Stimulated activated CD8-positive, alpha-beta memory T cell treated with anti-CD3 and anti-CD28 coated beads, Interleukin-12 subunit alpha, Interleukin-12 subunit beta, amount 100 ng/mL, for 1 hour (primary cell): ENCODE results near the gene NEK7.
"Not testable (repeated sequence)": the region's sequence is repeated elsewhere in the genome, so short reads cannot be mapped to it uniquely, and the experiment has no call there.

Experiments
- DNase-seq: peaks from one replicate; pipeline ENCODE4 v3.0.0-alpha.2; 2020; ENCODE audit warnings: low read depth

Gene NEK7

GRCh38 chr1:198290089-198290683, 133.4 kb downstream of the NEK7 start:
- DNase-seq = no peak

DNA sequence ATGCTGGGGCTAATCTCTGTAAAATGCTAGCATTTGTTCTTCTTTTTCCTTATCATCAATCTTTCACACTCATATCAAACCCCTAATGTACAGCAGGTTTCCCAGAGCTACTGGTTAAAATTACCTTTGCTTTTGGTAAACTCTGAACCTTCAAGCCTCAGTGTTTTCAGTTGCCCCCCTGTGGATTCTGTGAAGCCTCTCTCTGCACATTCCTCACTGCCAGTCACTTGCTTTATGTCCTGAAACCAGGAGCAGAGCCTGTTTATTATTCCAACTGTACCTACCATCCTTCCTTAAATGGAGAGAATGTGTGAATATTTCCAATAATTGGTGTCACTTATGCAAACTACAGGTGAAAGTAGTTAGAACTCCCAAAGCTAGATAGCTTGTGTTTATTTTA, 134.2 kb downstream of the NEK7 start:
- no peak for DNase-seq

DNA sequence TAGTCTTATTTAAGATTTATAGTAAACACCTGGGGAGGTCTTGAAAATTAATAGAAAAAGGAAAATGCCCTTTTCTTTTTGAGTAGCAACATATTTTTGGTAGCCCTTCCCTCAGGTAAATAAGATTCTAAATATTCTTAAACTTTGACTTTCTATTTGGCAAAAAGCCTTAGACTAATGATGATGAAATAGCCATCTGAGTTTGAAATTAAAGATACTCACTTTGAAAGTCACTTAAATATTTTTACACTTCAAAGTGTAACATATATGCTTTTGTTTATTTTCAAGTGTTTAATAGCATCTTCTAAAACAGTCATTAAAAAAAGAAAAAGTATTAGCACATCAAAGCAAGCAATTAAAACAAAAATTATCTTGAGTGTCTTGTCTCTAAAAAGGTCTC, 135.1 kb downstream of the NEK7 start:
- no peak for DNase-seq

DNA sequence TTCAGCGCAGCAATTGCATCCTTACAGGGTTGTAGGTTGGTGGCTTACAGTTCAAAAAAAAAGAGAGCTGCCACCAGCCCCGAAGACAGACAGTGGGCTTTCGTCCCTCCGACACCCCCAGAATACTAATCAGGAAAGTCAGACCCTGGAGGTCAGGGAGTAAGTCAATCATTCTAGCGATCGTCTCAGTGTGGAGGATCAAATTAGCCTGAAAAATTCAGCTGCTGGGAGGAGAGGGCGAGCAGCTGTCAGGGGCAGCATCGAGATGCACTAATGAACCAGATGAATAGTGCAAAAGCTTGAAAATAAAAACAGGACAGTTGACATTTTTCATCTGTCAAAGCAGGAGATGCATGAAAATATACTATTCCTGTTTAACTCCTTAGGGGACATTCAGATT, 138.4 kb downstream of the NEK7 start:
- DNase-seq = no peak

- DNase-seq = no peak
Measured at GRCh38 chr1:198295971-198296370, 139.2 kb downstream of the NEK7 start.

- DNase-seq = no peak
Measured at GRCh38 chr1:198297281-198297680, 140.5 kb downstream of the NEK7 start.

GRCh38 chr1:198298640-198299039, 141.8 kb downstream of the NEK7 start:
- DNase-seq = no peak

DNA sequence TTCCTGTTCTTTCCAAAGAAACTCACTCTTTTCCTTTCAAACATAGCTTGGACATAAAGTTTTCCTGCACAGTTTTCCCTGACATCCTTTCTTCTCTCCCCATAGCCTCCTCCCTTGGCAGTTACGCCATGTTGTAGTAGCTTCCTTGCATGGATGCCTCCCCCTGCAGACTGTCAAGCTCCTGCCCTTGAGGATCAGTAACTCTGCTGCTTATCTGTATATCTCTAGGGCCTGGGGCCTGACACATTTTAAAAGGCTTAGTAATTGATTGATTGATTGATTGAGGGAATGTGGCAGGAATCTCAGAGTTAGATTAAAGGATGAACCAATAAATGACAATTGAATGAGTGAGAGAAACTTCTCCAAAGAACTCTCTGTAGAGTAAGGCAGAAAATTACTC, 143.7 kb downstream of the NEK7 start:
- DNase-seq = no peak

GRCh38 chr1:198304431-198304830, 147.6 kb downstream of the NEK7 start:
- no peak for DNase-seq

DNA sequence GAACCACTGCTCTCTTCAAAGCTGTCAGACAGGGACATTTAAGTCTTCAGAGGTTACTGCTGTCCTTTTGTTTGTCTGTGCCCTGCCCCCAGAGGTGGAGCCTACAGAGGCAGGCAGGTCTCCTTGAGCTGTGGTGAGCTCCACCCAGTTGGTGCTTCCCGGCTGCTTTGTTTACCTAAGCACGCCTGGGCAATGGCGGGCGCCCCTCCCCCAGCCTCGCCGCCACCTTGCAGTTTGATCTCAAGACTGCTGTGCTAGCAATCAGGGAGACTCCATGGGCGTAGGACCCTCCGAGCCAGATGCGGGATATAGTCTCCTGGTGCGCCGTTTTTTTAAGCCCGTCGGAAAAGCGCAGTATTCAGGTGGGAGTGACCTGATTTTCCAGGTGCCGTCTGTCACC, 158.0 kb downstream of the NEK7 start:
- not testable (repeated sequence) for DNase-seq

DNA sequence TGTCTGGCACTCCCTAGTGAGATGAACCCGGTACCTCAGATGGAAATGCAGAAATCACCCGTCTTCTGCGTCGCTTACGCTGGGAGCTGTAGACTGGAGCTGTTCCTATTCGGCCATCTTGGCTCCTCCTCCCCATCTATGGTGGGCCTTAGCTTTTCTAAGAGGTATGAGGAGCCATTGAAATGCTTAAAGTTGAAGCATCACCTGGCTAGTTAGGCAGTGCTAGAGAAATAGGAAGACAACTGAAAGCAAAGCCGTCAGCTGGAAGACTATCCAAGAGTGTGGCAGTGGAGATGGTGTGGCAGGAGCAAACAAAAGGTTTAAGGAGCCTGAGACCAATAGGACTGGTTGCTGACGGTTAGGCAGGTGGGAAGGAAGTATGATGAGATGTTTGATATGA, 158.5 kb downstream of the NEK7 start:
- DNase-seq = not testable (repeated sequence)

- no peak for DNase-seq
Measured at GRCh38 chr1:198316546-198317100, 159.8 kb downstream of the NEK7 start.

DNA sequence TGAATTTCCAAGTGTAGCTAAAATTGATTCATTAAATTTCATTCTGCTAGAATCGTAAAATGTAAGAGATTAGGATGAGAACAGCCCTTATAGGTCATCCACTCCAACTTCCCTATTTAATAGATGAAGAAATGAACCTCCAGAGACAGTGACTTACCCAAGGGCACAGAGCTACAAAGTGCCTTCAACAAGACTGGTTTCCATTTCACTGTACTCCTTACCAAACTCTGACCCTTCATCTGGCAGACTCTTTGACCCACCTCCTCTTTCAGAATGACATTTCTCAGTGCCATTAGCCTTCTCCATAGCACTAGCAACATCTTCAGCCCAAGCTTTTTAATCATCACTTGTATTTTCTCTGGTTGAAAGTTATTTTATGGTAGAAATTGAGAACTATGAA, 161.3 kb downstream of the NEK7 start:
- DNase-seq = no peak

GRCh38 chr1:198320759-198321158, 164.0 kb downstream of the NEK7 start:
- DNase-seq = no peak

GRCh38 chr1:198326232-198326631, 169.4 kb downstream of the NEK7 start:
- DNase-seq = no peak

DNA sequence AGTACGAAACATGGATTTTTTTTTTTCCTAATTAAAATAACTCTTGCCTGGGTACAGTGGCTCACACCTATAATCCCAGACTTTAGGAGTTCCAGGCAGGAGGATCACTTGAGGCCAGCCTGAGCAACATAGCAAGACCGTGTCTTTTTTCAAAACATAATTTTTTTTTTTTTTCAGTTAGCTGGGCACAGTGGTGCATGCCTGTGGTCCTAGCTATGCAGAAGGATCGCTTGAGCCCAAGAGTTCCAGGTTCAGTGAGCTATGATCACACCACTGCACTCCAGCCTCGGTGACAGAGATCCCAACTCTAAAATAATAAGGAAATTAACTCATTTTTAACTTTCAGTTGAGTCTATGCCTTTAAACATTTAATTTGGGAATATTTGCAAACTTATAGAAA, 170.1 kb downstream of the NEK7 start:
- no peak for DNase-seq

- DNase-seq = no peak
Measured at GRCh38 chr1:198328458-198329032, 171.7 kb downstream of the NEK7 start.

DNA sequence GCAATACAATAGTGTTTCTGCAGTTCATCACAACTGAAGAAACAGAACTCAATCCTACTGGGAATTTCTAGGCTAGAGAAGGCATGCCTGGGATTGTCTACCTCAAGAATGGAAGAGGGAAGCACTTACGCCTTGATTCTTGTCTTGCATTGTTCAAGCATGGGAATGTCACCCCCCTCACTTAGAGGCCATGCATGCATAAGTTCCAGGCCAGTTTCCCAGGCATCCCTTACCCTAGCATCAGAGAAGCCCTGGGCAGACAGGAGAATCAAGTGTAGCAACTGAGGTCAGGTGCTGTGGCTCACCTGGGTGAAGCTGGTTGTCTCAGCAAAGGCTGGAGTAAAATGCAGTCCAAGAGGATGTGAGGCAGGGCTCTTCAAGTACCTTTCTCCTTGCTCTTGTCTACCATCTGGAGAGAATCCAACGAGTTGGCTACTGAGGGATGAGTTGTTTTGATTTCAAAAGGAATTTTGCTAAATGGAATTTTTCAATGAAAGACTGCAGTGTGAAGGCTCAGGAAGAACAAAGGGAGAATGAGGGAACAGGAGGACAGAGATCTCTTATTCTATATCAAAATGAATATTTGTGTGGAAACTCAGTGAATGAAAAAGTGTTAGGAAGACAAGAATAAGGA, 174.3 kb downstream of the NEK7 start:
- no peak for DNase-seq

DNA sequence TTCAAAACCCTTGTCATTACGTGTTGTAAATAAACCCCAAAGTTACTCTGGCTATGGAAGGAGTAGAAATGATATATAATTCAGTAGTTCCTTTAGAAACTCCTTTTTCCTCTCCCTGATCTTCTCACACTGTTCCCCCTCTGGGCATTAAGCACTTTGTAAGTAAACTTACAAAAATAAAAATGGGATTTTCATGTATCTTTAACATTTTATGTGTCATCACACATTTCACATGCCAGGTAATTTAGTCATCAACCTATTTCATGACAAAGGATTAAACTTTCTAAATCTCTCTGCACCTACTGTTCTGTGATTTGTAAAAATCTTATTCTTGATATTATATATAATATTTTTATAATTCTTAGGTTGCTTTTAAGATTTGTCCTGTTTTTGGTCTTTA, 176.9 kb downstream of the NEK7 start:
- DNase-seq = no peak

DNA sequence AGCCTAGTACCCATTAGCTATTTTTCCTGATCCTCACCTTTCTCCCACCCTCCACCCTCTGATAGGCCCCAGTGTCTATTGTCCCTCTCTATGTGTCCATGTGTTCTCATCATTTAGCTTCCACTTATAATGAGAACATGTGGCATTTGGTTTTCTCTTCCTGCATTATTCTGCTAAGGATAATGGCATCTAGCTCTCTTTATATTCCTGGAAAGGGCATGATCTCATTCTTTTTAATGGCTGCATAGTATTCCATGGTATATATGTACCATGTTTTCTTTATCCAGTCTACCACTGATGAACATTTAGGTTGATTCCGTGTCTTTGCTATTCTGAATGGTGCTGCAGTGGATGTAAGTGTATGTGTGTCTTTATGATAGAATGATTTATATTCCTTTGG, 178.9 kb downstream of the NEK7 start:
- no peak for DNase-seq

- no peak for DNase-seq
Measured at GRCh38 chr1:198337886-198338285, 181.1 kb downstream of the NEK7 start.

GRCh38 chr1:198340139-198340538, 183.3 kb downstream of the NEK7 start:
- no peak for DNase-seq

DNA sequence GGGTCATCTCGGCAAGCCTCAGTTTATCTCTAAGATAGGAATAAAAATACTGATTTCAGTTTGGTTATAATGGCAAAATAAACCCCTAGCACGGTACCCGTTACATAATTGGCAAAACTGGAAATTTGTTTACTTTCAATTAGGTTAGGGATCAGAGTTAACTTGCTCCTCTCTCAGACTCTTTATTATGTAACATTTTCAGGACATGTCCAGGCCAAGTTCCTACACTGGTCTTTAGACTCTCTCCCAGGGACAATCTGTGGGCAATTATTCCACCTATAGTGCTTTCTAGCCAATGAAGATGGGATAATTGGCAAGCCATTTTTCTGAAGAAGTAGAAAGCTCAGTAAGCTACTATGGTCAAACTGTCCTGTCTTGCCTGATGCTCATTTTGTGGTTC, 189.4 kb downstream of the NEK7 start:
- no peak for DNase-seq

DNA sequence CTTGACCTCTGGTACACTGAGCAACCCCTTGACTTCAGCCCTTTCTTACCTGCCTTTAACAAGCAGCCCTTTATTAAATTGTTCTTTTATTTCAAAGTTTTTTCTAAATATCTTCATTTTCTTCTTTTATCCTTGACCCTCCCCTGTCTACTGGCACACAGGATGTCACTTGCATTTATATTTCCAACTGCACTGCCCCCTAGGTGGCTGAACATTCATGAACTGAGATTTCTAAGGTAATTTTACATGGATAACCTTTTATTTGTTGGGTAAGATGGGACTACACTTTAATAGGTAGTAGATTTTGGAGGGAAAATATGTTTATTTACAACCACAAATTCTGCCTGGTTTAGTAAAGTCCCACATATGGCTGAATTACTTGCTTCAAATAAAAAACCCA, 193.7 kb downstream of the NEK7 start:
- no peak for DNase-seq
